ENCODE data around the gene DEPP1.

DNA sequence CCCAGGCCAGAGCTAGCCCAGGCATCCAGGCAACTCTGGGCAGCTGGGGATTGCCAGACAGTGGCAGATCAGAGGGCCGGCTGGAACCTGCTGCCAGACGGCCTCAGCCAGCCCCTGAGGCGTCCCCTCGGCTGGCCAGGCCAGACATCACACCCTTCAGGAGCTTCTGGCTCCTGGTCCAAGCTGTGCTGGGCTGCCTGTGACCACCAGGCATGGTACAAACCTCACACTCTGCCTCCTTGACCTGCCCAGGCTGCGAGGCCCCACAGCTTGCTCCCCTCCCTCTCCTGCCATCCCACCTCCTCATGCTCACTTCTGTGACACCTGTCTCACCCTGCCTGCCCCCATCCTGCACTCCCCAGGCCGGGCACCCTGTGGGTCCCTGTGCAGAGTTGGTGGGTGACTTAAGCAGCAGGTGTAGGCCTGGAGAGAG lies 5.7 kb downstream of the DEPP1 start:
- TF ChIP-seq, protein P1, sequence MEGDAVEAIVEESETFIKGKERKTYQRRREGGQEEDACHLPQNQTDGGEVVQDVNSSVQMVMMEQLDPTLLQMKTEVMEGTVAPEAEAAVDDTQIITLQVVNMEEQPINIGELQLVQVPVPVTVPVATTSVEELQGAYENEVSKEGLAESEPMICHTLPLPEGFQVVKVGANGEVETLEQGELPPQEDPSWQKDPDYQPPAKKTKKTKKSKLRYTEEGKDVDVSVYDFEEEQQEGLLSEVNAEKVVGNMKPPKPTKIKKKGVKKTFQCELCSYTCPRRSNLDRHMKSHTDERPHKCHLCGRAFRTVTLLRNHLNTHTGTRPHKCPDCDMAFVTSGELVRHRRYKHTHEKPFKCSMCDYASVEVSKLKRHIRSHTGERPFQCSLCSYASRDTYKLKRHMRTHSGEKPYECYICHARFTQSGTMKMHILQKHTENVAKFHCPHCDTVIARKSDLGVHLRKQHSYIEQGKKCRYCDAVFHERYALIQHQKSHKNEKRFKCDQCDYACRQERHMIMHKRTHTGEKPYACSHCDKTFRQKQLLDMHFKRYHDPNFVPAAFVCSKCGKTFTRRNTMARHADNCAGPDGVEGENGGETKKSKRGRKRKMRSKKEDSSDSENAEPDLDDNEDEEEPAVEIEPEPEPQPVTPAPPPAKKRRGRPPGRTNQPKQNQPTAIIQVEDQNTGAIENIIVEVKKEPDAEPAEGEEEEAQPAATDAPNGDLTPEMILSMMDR (IDR thresholded peaks at IDR 0.05; ENCODE audit: low read depth, low read length, poor library complexity, severe bottlenecking): no peak
- TF ChIP-seq EZH2phosphoT487 (IDR thresholded peaks at IDR 0.05; ENCODE audit: borderline replicate concordance, low read length): no peak
